GM19438 (cell line): ENCODE measurements around the gene PRKCB.
A peak's percentile ranks its signal among the peaks of the same experiment; 100 is the strongest.

Source experiments
- ATAC-seq: cut with Tn5 transposase; IDR thresholded peaks from one replicate; pipeline ENCODE4 v1.9.1; 2021; ENCODE audit warnings: low read depth; ENCODE audit not compliant: unreplicated experiment

Gene PRKCB

DNA sequence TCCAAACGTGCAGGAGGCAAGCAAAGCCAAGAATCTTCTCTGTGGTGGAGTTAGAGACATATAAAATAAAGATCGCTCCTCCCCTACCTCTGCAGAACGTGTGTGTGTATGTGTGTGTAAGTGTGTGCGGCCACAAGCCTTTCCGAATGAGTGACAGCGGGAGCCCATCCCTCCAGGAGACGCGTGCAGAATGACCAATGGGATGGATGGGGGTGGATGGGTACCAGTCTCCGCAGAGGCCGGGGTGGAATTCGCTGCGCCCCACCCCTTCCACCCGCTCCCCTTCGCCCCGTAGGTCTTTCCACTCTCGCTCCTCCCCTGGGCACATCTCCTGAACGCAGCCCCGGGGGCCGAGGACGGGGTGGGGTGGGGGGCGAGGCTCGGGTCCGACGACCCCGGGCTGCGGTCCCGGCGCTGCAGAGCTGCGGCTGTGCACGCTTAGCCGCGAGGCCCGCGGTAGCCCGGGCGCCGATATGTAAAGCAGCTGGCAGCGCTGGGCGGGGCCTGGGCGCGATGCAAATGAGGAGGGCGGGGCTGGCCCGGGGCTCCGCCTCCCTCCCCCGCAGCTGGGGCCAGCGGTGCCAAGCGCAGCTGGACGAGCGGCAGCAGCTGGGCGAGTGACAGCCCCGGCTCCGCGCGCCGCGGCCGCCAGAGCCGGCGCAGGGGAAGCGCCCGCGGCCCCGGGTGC is at the start of gene PRKCB:
Gene PRKCB (plus strand): TSS at position 594 of the 688 bp plus-strand sequence.
- peak; percentile 67 for ATAC-seq

DNA sequence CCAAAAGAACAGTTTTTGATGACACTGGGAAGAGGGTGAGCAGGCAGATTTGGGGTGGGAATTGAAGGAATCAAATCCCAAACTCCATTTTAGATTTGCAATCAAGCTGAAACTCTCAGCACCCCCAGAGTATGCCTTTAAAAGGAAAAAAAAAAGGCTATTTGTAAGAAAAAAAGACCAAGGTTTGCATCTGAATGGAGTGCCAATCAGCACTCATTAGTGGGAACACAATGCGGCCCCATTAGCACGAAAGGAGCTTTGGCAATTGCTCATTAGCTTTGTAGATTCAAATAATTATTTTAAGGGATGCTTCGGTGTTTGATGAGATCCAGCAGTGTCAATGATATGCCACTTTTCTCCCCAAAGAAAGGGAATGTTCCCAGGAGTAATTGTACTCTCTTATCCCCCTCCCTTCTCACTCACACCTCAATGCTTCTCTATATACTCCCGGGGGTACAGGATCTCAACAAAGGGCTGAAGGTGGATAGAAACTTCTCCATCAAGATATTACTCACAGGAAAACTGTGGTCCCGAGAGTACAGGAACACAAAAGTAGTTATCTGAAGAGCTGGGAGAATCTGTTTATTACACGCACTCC is 48.7 kb upstream of the PRKCB start:
- ATAC-seq = no peak

DNA sequence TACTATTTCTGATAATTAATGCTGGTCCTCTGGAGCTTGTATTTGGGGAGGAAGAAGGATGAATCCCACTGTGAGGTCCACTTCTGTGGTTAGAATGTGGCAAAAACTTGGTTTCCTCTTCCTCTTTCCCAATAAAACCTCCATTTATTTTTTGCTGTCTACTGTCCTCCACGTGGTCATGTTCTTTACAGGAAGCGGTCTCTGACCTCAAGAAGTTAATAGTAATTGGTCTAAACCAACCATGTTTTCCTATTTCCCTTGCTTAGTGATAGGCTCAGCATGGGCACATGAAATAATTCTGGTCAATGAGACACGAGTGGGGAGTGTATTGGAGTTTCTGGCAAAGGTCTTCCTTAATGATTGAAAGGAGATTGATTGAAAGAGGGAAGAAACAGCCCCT is 47.1 kb upstream of the PRKCB start:
- ATAC-seq = no peak

DNA sequence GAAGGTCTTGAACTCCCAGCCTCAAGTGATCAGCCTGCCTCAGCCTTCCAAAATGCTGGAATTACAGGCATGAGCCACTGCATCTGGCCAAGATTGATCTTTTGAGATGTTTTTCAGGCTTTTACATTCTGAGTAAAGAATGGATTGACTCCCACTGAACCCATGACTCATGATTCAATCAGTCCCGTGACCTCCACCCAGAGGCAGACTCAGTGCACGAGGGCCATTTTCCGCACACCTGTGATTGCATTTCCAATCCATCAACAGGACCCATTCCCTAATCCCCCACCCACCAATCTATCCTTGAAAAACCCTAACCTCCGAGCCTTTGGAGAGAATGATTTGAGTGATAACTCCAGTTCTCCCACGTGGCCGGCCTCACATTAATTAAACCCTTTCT is 40.4 kb upstream of the PRKCB start:
- no peak for ATAC-seq

DNA sequence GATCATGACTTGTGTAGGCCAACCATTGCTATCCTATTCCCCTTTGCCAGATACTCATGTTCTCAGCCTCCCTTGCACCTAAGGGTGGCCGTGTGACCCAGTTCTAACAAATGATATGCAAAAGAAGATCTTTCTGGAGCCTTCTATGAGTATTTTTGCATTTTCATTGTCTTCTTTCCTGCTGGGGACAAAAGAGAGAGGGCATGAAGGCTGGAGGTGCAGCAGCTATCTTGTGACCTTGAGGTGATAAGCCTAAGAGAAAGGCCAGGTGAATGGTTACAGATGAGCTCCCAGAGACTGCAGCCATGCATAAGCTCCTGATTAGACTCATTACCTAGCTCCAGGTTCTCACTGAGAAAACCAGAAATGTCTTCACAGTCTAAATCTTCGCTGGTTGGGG is 38.8 kb upstream of the PRKCB start:
- no peak for ATAC-seq

DNA sequence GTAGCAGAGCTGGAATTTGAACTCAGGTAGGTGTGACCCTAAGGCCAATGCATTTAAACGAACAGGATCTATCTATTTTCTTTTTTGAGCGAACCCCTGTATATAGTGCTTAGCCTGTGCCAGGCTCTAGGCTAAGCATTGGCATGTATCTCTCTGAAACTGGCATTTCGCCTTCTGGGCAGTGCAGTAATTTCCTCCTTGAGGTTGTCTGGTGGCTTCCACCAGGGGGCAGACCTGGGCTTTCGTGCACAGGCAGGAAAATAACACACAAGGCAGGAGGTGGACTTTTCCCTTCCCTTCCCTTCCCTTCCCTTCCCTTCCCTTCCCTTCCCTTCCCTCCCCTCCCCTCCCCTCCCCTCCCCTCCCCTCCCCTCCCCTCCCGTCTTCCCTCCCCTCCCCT is 34.4 kb upstream of the PRKCB start:
- no peak for ATAC-seq

DNA sequence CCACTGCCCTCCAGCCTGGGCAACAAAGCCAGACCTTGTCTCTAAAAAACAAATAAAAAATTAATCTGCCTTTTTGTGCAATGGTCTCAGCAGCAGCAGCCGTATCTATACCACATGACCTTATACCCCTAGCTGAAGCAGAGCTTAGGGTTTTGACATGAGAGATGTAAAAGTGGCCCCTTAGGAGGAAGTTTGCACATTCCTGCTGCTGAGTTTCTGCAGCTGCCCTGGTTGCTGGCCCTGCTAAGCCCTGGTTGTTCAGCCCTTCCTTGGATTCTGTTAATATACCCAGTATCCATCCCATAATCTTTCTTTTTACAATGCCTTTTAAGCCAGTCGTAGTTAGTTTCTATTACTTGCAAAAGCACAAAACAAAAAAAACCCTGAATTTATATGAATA is 33.0 kb upstream of the PRKCB start:
- ATAC-seq = no peak

DNA sequence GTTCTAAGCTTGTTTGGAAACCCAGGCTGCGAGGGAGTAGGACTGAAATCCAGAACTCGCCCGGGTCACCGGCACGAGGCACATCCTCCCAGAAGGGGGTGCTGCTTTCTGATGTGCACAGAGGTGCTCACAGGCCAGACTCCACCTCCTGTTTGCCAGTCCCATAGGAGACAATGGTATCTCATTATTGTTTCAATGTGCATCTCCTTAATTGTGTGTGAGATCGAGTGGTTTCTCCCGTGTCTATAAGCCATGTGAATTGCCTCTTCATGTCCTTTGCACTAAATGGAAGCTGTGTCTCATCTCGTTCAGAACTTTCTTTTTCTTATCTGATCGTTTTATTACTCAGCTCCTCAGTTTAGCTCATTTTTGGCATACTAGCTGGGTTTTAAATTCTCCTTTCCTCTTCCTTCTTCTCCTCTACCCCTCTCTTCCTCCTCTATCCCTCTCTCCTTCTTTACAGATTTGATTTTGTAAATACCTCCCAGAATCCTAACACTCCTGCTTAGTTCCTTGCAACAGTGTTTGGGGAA is 32.1 kb upstream of the PRKCB start:
- no peak for ATAC-seq

DNA sequence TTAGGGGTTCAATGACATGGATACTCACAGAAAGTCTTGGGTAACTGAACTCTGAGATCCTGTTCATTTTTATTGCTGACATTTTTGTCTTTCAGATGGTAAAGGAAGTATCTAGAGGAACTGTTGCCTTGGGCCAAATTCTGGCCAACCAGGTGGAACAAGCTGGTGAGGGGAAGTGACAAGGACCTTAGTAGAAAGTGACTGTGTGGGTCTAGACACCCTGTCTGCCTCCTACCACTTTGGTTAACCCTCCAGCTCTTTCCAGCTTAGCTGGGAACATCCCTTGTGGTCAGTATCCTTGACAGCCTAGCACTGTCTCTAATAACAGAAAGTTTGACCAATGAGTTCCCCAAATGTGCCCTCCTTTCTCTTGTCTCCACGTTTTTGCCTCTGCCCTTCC is 28.8 kb upstream of the PRKCB start:
- no peak for ATAC-seq

DNA sequence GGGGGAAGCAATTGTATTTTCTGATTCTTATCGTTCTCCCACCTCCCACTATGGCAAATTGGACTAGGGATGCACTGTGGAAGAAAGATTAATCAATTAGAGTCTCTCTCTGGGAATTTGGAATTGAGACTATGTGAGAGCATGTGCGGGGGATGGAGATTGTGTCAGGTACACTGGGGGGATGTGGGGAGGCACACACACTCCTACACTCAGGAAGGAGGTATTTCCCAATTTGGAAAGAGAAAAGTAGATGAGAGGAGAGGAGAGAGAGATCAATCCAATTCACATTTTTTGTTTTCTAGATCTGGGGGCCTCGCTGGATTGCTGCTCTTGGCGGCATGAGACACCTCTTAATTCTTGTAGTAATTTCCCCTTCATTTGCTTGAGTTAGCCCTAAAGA is 14.3 kb upstream of the PRKCB start:
- no peak for ATAC-seq

DNA sequence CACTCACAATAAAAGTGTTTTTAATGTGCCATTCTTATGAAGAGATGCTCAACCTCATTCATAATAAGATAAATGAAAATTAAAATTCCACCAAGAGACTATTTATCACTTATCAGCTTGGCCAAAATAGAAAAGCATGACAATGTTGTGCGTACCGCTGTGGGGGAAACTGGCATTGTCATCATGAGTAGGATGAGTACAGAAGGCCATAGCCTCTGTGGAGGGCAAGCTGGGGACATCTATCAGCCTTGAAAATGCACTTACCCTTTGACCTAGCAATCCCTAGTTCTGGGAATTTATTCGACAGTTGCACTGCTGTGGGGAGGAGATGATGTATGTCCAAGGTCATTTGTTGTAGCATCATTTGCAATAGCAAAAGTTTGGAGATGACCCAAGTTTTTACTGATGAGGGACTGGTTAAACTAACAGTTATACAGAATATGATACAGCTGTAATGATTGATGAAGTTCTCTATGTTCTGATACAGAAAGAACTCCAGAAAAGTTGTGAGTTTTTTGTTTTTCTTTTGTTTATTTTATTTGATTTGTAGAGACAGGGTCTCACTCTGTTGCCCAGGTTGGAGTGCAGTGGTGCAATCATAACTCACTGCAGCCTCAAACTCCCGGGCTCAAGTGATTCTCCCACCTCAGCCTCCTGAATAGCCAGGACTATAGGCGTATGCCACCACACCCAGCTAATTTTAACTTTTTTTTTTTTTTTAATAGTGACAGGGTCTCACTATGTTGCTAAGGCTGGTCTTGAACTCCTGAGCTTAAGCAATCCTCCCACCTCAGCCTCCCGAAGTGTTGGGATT is 13.7 kb upstream of the PRKCB start:
- ATAC-seq = no peak

DNA sequence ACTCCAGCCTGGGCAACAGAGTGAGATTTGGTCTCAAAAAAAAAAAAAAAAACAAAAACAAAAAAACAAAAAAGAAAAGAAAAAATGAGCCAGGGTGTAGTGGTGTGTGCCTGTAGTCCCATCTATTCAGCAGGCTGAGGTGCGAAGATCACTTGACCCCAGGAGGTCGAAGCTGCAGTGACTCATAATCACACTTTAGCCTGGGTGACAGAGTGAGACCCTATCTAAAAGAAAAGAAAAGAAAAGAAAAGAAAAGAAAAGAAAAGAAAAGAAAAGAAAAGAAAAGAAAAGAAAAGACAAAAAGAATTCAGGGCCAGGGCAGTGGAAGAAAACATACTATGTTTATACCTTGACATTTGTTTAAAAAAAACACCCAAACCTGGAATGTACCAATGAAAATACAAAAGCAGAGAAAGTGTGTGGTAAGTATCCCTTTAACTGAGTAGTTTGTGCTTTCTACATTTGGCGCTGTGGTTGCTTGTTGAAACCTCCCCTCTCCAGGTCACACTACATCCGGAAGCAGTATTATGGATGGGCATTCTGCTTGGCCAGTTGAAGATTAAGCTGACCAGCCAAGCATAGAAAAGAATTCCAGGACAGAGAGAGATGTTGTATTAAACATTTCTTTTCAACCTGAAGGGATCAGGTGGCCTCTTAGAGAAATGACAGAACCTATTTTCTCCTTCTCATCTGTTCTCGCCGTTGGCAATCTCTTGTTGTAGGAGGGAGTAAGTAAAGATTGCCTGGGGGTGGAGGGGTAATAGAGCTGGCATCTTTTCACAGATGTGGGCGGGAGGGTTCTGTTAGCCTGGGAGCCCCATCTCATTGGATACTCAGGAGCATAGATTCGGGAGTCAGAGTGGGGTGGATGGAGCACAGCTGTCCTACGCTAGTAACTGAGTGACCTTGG is 12.1 kb upstream of the PRKCB start:
- ATAC-seq = no peak

DNA sequence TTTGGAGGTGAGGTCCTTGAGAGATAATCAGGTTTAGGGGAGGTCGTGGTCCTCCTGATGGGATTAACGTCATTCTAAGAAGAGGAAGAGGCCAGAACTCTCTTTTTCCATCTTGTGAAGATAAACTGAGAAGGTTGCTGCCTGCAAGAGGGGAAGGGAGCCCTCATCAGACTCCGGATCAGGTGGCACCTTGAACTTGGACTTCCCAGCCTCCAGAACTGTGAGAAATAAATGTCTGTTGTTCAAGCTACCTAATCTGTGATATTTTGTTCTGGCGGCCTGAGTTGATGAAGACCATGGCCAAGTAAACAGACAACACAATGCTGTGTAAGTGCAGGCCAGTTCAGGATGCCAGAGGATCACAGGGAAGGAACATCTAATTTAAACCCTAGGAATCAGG is 10.9 kb upstream of the PRKCB start:
- ATAC-seq = no peak

DNA sequence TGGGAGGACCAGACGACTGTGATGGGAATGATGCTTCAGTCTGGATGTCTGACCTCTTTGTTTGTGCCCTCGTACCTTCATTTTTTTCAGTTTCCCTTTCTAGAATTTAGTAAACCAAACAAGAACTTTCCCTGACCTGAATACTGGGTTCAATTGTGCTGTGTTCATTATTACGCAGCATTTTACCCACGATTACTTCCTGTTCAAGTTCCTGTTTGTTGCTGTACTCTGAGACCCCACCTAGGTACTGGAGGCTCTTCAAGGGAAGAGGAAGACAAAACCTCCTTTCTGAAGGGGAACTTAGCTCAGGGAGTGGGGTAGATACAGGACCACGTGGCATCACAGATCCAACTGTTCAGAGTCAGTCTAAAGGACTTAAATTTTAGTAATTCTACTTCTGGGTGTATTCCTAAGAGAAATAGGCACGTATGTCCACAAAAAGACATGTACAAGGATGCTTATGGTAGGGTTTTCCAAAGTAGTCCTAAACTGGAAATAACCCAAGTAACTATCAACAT is 9.2 kb upstream of the PRKCB start:
- peak; percentile 81 for ATAC-seq

DNA sequence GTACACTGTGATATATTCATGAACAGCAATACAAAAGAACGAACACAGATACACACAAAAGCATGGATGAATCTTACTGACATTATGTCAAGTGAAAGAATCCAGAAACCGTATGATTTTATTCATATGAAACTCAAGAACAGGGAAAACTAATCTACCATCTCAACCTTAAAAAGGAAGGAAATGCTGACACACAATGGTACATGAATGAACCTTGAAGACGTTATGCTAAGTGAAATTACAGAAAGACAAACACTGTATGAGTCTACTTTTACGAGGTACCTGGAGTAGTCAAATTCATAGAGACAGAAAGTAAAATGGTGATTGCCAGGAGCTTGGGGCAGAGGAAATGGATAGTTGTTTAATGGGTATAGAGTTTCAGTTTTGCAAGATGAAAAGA is 8.7 kb upstream of the PRKCB start:
- no peak for ATAC-seq

DNA sequence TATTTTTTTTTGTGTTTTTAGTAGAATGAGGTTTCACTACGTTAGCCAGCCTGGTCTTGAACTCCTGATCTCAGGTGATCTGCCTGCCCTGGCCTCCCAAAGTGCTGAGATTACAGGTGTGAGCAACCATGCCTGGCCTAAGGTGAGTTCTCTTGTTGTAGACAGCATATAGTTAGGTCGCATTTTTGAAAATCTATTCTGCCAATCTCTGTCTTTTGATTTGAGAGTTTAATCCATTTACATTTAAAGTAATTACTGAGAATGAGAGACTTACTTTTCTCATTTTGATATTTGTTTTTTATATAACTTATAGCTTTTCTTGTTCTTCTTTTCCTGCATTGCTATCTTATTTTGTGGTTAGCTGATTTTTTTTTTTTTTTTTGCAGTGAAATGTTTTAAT is 6.3 kb upstream of the PRKCB start:
- ATAC-seq = no peak

DNA sequence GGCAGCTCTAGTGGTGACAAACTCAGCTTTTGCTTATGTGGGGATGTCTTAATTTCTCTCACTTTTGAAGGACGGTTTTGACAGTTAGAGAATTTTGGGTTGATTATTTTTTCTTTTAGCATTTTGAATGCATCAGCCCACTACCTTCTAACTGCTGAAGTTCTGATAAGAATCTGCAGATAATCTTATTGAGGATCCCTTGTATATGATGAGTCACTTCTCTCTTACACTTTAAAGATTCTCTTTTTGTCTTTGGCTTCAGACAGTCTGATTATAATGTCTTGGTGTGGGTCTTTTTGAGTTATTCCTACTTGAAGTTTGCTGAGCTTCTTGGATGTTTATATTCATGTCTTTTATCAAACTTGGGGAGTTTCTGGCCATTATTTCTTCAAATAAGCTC is 5.5 kb upstream of the PRKCB start:
- ATAC-seq = no peak

DNA sequence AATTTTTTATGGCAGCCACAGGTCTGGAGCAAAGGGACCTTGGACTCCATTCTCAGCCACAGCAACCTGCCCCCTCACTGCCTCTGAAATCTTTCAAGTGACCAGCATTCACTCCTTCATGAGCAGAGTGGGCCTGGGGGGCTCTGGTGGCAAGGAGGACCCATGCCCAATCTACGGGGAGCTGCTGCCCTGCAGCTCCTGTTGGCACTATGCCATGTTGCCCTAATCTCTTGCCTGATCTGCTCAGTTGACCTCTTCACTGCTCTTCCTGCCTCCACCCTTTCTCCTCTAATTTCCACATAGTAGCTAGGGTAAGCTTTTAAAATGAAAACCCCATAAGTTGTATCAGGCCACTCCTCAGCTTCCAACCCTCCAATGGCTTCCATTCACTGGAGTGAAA is 2.9 kb upstream of the PRKCB start:
- no peak for ATAC-seq

DNA sequence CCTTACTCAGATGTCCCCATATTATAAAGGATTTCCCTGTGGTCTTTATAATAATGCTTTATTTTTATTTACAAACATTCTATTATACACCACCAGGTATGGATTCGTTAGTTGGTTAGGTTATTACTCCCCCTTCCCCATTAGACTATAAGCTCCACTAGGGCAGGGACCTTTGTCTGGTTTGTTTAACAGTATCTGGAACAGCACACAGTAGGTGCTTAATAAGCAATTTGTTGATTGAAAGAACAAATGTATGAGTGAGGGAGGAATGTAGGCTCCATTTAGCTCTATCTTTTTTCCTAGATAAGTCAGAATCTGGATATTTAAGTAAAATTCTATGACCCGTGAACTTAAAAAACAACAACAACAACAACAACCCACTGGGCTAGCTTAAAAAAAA is 2.3 kb upstream of the PRKCB start:
- ATAC-seq = no peak

DNA sequence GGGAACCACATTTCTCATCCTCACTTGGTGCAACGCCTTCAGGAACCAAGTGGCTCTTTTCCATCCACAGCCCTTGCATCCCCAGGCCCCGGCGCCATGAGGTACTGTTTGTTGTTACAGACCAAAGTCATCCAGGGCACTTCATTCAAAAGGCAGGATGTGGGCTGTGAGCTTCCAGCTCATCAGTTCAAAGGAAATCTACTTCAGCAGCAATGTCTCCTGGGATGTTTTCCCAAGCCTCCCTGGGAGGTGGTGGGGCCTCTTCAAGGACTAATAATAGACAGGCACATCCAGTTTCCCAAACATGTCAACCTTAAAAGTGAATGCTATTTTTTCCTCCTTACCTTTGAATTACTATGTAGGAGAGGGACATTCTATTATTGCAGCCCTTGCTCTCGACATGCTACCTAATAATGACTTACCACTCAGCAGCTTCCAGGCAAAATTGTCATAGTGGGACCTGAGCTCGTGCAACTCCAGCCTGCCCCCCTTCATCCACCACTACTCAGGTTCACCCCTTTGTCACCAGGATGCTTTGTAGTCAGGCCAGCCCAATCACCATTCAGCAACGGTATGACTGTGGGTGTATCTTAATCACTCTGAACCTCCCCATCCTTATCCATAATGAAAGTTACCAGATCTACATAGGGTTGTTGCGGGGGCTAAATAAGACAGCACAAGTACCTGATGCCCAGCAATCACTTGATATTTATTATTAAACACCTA is 1.7 kb upstream of the PRKCB start:
- no peak for ATAC-seq
